AG10803 (cell line): ENCODE results near the gene WRAP53.

Experiments
- DNase-seq: peaks from one replicate; pipeline ENCODE4 v3.0.0; 2010; ENCODE audit warnings: low read depth
- H3K4me3 ChIP-seq: 2 replicates; pipeline ENCODE4 v1.5.1; 2011; ENCODE audit warnings: mild to moderate bottlenecking, low read length, control low read depth
- TF ChIP-seq, protein P1 (sequence below): conservative IDR thresholded peaks from 2 replicates; pipeline ENCODE4 v1.5.1; 2011; ENCODE audit warnings: mild to moderate bottlenecking, low read length, control low read depth, inconsistent platforms

Gene WRAP53

DNA sequence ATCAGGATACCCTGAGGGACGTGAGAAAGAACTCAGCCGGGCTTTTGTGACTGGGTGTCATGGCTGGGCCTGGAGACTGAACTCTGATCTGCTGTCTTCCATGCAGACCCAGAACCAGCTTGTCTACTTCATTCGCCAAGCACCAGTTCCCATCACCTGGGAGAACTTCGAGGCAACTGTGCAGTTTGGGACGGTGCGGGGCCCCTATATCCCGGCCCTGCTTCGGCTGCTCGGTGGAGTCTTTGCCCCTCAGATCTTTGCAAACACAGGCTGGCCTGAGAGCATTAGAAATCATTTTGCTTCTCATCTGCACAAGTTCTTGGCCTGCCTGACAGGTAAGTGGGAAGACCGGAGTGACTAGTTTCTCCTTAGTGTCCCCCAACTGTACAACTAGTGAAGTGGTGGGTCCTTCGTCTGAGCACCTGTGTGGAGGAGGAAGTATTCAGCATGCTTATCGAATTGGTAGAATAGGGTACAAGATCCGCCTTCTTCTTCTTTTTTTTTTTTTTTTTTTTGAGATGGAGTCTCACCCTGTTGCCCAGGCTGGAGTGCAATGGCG is 44.8 kb downstream of the WRAP53 start:
- no peak overlapping the region for H3K4me3 ChIP-seq
- TF ChIP-seq, protein P1, sequence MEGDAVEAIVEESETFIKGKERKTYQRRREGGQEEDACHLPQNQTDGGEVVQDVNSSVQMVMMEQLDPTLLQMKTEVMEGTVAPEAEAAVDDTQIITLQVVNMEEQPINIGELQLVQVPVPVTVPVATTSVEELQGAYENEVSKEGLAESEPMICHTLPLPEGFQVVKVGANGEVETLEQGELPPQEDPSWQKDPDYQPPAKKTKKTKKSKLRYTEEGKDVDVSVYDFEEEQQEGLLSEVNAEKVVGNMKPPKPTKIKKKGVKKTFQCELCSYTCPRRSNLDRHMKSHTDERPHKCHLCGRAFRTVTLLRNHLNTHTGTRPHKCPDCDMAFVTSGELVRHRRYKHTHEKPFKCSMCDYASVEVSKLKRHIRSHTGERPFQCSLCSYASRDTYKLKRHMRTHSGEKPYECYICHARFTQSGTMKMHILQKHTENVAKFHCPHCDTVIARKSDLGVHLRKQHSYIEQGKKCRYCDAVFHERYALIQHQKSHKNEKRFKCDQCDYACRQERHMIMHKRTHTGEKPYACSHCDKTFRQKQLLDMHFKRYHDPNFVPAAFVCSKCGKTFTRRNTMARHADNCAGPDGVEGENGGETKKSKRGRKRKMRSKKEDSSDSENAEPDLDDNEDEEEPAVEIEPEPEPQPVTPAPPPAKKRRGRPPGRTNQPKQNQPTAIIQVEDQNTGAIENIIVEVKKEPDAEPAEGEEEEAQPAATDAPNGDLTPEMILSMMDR, result no peak
- DNase-seq, result no peak

DNA sequence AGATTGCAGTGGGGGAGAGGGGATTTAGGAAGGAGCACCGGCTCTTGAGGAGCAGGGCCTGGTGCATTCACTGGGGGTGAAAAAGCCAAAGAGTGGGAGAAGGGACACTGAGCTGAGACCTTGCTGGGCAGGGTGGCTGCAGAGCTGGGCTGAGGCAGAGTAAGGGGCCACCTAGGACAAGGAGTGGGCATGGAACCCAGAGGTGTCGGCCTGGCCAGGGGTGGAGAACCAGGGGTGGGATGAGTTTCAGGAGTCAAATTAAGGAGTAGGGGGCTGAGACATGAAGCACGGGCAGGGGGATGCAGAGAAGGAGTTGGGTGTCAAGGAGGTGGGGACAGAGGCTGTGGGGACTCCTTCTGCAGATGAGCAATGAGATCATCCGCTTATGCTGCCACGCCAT is 49.3 kb downstream of the WRAP53 start:
- no peak for DNase-seq
- TF ChIP-seq, protein P1, result no peak
- no peak overlapping the region for H3K4me3 ChIP-seq

DNA sequence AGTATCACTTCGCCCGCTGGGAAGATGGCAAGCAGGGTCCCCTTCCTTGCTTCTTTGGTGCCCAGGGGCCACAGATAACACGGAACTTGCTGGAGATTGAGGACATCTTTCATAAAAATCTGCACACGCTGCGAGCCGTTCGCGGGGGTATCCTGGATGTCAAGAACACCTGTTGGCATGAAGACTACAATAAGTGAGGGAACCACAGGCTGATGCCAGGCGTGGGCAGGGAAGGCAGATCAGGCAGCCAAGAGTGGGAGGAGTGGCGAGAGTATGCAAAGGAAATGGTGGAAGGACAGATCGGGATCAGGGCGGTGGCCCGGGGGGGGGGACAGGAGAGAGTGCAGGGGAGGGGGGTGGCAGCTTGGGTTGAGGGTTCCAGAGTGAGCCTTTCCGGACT is 51.5 kb downstream of the WRAP53 start:
- DNase-seq, result no peak
- TF ChIP-seq, protein P1, result no peak
- no peak overlapping the region for H3K4me3 ChIP-seq

DNA sequence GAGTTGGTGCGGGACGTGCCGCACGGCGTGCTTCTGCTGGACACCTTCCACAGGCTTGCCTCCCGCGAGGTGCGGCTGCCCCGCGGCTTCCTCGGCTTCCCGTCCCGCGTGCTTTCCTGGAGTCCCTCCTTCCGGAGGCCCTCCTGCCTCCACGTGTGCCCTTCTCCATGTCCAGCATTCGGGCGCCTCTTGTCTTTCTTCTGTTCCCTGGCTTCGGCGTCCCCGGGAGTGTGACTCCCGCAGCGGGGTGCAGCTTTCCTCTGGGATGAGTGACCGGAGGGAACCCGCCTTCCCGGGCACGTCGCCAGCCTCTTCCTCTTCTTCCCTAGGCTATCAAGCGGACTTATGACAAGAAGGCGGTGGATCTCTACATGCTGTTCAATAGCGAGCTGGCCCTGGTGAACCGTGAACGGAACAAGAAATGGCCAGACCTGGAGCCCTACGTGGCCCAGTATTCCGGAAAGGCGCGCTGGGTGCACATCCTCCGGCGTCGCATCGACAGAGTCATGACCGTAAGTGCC is 52.3 kb downstream of the WRAP53 start:
- no peak for DNase-seq
- TF ChIP-seq, protein P1, result no peak
- no peak overlapping the region for H3K4me3 ChIP-seq

DNA sequence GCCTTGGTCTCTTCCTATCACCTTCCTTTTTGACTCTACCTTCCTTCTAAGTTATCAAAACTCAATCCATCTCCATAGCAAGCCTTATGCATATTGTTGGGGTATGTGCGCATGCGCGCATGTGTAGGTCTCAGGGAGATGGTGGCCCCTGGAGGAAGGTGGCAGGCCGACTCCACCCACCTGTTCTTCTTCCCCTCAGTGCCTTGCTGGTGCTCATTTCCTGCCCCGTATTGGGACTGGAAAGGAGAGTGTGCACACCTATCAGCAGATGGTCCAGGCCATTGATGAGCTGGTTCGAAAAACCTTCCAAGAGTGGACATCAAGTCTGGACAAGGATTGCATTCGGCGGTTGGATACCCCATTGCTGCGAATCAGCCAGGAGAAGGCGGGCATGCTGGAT is 54.5 kb downstream of the WRAP53 start:
- TF ChIP-seq, protein P1, result no peak
- no peak overlapping the region for H3K4me3 ChIP-seq
- no peak for DNase-seq

DNA sequence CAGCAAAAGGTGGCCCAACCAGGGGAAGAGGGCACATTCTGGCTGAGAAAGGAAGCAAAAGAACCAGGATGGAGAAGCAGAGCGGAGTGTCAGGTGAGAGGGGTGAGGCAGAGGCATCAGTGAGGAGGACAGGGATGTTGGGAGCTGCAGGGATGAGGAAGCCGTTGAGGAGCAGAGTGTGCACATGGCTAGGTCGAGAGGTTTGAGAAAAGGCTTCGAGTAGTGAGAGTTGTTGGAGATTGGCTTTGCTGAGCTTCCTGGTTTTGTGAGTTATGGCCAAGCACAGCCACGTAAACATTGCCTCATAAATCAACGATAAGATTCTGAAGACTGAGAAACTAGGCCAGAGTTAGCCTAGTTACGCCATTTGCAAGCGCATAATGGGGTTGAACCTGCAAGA is 56.1 kb downstream of the WRAP53 start:
- no peak overlapping the region for H3K4me3 ChIP-seq
- TF ChIP-seq, protein P1, result no peak
- no peak for DNase-seq

DNA sequence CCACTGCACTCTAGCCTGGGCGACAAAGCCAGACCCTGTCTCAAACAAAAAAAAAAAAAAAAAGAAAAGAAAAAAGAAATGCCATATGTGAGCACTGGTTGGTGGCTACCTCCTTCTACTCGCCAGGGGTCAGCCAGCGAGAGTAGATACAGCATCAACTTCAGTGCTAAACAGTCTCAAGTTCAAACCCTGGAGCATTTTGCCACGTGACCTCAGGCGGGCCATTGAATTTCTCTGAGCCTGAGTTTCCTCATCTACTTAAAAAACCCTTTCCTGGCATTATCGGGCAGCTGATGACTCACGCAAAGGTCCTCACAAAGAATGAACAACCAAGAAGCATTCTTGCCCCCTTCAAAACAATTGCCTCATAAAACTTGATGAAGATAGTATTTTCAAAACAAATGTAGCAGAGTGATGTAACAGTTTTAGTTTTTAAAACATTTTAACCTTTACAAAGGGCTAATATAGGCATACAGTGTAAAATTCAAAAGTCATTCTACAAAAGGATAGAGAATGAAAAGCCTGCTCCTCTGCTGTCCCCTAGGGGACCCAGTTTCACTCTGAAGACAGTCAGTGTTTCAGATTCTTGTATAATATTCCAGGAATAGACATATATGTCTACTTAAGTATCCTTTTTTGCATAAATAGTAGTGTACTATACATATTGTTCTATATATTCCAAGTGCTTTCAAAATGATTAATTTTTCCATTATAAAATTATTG is 57.6 kb downstream of the WRAP53 start:
- H3K4me3 ChIP-seq, result no peak overlapping the region
- TF ChIP-seq, protein P1, result peak; percentile 30
- peak; percentile 85 for DNase-seq
